GM23338 (cell line): ENCODE data around the gene MTA3. TPM values are rescaled to one million over a fixed set of nuclear protein-coding genes. Genes with fewer than 3 reads are reported as not detected.
A peak's percentile ranks its signal among the peaks of the same experiment; 100 is the strongest.

Source experiments
- ATAC-seq: fragments of 200-7000 bp; cut with Tn5 transposase; 3 replicates; pipeline ENCODE4 v1.9.1; 2020
- DNase-seq: peaks from one replicate; pipeline ENCODE4 v3.0.0-alpha.2; 2015; ENCODE audit warnings: low spot score
- H2AFZ ChIP-seq: fragments of 200-600 bp; sonication (generic); 2 replicates; pipeline ENCODE4 v1.8.0; 2016; ENCODE audit warnings: antibody characterized with exemption, mild to moderate bottlenecking, moderate library complexity
- H3F3A ChIP-seq: fragments of 200-600 bp; sonication (generic); replicated peaks from 2 replicates; pipeline ENCODE4 v1.8.0; 2017; ENCODE audit warnings: antibody characterized with exemption, mixed run types, low read depth
- H3K27ac ChIP-seq: fragments of 200-600 bp; sonication (generic); 2 replicates; pipeline ENCODE4 v1.6.1; 2016; ENCODE audit warnings: low read depth
- H3K27me3 ChIP-seq: fragments of 200-600 bp; sonication (generic); 2 replicates; pipeline ENCODE4 v1.8.0; 2016; ENCODE audit warnings: mild to moderate bottlenecking, mixed run types, moderate library complexity; ENCODE audit not compliant: insufficient read depth
- H3K36me3 ChIP-seq: fragments of 200-600 bp; sonication (generic); 2 replicates; pipeline ENCODE4 v1.8.0; 2016; ENCODE audit warnings: mild to moderate bottlenecking; ENCODE audit not compliant: insufficient read depth
- H3K4me1 ChIP-seq: fragments of 200-600 bp; sonication (generic); 2 replicates; pipeline ENCODE4 v1.8.0; 2016; ENCODE audit warnings: mild to moderate bottlenecking, moderate library complexity; ENCODE audit not compliant: insufficient read depth
- H3K4me2 ChIP-seq: fragments of 200-600 bp; sonication (generic); 2 replicates; pipeline ENCODE4 v1.7.1; 2017; ENCODE audit warnings: mixed run types
- H3K4me3 ChIP-seq: fragments of 200-600 bp; sonication (generic); 2 replicates; pipeline ENCODE4 v1.6.1; 2016; ENCODE audit warnings: mixed run types
- H3K79me2 ChIP-seq: fragments of 200-600 bp; sonication (generic); replicated peaks from 2 replicates; pipeline ENCODE4 v1.8.0; 2017; ENCODE audit warnings: mild to moderate bottlenecking; ENCODE audit not compliant: insufficient read depth
- H3K9me2 ChIP-seq: fragments of 200-600 bp; sonication (generic); 2 replicates; pipeline ENCODE4 v1.8.0; 2017; ENCODE audit not compliant: insufficient read depth
- H4K20me1 ChIP-seq: fragments of 200-600 bp; sonication (generic); replicated peaks from 2 replicates; pipeline ENCODE4 v1.8.0; 2017; ENCODE audit warnings: mild to moderate bottlenecking; ENCODE audit not compliant: insufficient read depth
- H3K27ac Mint-ChIP-seq: 2 replicates; pipeline ENCODE4 v1.8.0; 2020; ENCODE audit warnings: inconsistent platforms, mild to moderate bottlenecking, moderate library complexity, mixed read lengths
- H3K27me3 Mint-ChIP-seq: 3 replicates; pipeline ENCODE4 v1.8.0; 2022; ENCODE audit warnings: low read depth, mild to moderate bottlenecking, moderate library complexity, mixed read lengths, inconsistent platforms; ENCODE audit not compliant: insufficient read depth, poor library complexity
- H3K36me3 Mint-ChIP-seq: 3 replicates; pipeline ENCODE4 v1.8.0; 2021; ENCODE audit warnings: low read depth, mild to moderate bottlenecking, inconsistent platforms, moderate library complexity, mixed read lengths
- H3K4me1 Mint-ChIP-seq: 3 replicates; pipeline ENCODE4 v1.8.0; 2020; ENCODE audit warnings: mild to moderate bottlenecking, inconsistent platforms, mixed read lengths
- H3K4me3 Mint-ChIP-seq: 3 replicates; pipeline ENCODE4 v1.8.0; 2021; ENCODE audit warnings: moderate library complexity, mild to moderate bottlenecking, inconsistent platforms, mixed read lengths
- H3K9me3 Mint-ChIP-seq: 3 replicates; pipeline ENCODE4 v1.8.0; 2020; ENCODE audit warnings: moderate library complexity, mild to moderate bottlenecking, inconsistent platforms, mixed read lengths
- CREB1 ChIP-seq: fragments of 250-450 bp; sonication (Bioruptor Pico); IDR thresholded peaks from 2 replicates; pipeline ENCODE4 v1.5.0; 2020; ENCODE audit warnings: low read depth, mild to moderate bottlenecking, moderate library complexity
- CTCF ChIP-seq, 2 experiments: fragments of 200-600 bp in 1 of 2; sonication (generic) in 1 of 2; conservative IDR thresholded peaks; 2 replicates each; pipeline versions ENCODE4 v1.5.1 to v1.6.1; 2016 to 2017; ENCODE audit warnings: antibody characterized with exemption in 2 of 2, low read depth in 2 of 2, mild to moderate bottlenecking in 2 of 2, moderate library complexity in 1 of 2
- ETS1 ChIP-seq: IDR thresholded peaks from 2 replicates; pipeline ENCODE4 v1.6.1; 2016; ENCODE audit warnings: antibody characterized with exemption
- EZH2 ChIP-seq: fragments of 200-600 bp; sonication (generic); IDR thresholded peaks from one replicate; pipeline ENCODE4 v1.8.0; 2017; ENCODE audit warnings: antibody characterized with exemption, mild to moderate bottlenecking, low read depth; ENCODE audit not compliant: unreplicated experiment
- JUNB ChIP-seq: IDR thresholded peaks from one replicate; pipeline ENCODE4 v1.6.1; 2016; ENCODE audit warnings: antibody characterized with exemption; ENCODE audit not compliant: unreplicated experiment
- NANOG ChIP-seq: IDR thresholded peaks from 2 replicates; pipeline ENCODE4 v1.6.1; 2016; ENCODE audit warnings: antibody characterized with exemption, borderline replicate concordance
- POLR2AphosphoS5 ChIP-seq: IDR thresholded peaks from 2 replicates; pipeline ENCODE4 v1.6.1; 2016; ENCODE audit warnings: antibody characterized with exemption, low read depth
- REST ChIP-seq: IDR thresholded peaks from one replicate; pipeline ENCODE4 v1.6.1; 2018; ENCODE audit warnings: antibody characterized with exemption; ENCODE audit not compliant: unreplicated experiment
- STAT1 ChIP-seq: IDR thresholded peaks from one replicate; pipeline ENCODE4 v1.6.1; 2016; ENCODE audit warnings: antibody characterized with exemption; ENCODE audit not compliant: unreplicated experiment
- ZNF331 ChIP-seq: fragments of 250-450 bp; sonication (Bioruptor Pico); IDR thresholded peaks from 2 replicates; pipeline ENCODE4 v1.5.0; 2020; ENCODE audit warnings: low read depth, mild to moderate bottlenecking, moderate library complexity
- ZNF462 ChIP-seq: fragments of 250-450 bp; sonication (Bioruptor Pico); IDR thresholded peaks from 2 replicates; pipeline ENCODE4 v1.5.0; 2020; ENCODE audit warnings: mild to moderate bottlenecking, moderate library complexity
- polyA plus RNA-seq: library from polyadenylated mRNA; unstranded; fragments of >200 nt; fragmentation: Nextera tagmentation; extraction: Ambion mirVana; gene quantifications from 2 replicates; pipeline ENCODE4 v1.2.1, GENCODE V29; 2016
- total RNA-seq: library from RNA; depleted of rRNA; stranded (reverse); fragments of >200 nt; shearing (Covaris generic); gene quantifications from 2 replicates; pipeline ENCODE4 v1.2.3, GENCODE V29; 2014

Gene MTA3
- total and polyA plus RNA-seq, 2 experiments from 2014 or later, result 162 to 208 TPM

- Histone ChIP-seq H3K4me3 (no peak overlapping the region), H3K36me3 (peaks cover 9% of the 10 kb centered on the region; the same call in 1 of the 2 replicates), H3F3A (peaks cover 6% of the 10 kb centered on the region), H3K9me2 (no peaks in the 10 kb centered on the region), H3K27me3 (no peaks in the 10 kb centered on the region), H4K20me1 (peaks cover 8% of the 10 kb centered on the region; the same call in 1 of the 2 replicates), H3K27ac (0 out of 2 replicates have a peak overlapping the region, but pooled peaks have one; percentile 4), H3K4me2 (no peak overlapping the region), H3K4me1 (no peaks in the 10 kb centered on the region), H3K79me2 (peaks cover 47% of the 10 kb centered on the region), H2AFZ (no peak overlapping the region)
- DNase-seq, result no peak
- H3K9me3 Mint-ChIP-seq, result no peaks in the 10 kb centered on the region
- TF ChIP-seq ZNF331 (CRISPR knock-in tag), result no peak
- TF ChIP-seq POLR2AphosphoS5, result no peak
- no peak for TF ChIP-seq REST
- TF ChIP-seq EZH2, result no peak
- no peak for TF ChIP-seq CTCF (conservative IDR thresholded peaks at IDR 0.05; ENCODE audit: low read depth in 2 of 2)
- no peak for TF ChIP-seq NANOG
- no peak for TF ChIP-seq JUNB
- no peak for TF ChIP-seq STAT1
- no peak for TF ChIP-seq ZNF462
- no peak for TF ChIP-seq ETS1
- TF ChIP-seq CREB1 (CRISPR knock-in tag), result no peak
- peaks cover 2% of the 10 kb centered on the region; the same call in 2 of the 3 replicates for H3K4me1 Mint-ChIP-seq
- no peak overlapping the region for H3K4me3 Mint-ChIP-seq
- H3K36me3 Mint-ChIP-seq, result peaks cover 18% of the 10 kb centered on the region
- H3K27ac Mint-ChIP-seq, result 0 out of 2 replicates have a peak overlapping the region, but pooled peaks have one; percentile 3
- peaks cover 7% of the 10 kb centered on the region for H3K27me3 Mint-ChIP-seq
- ATAC-seq, result no peak
Observed at GRCh38 chr2:42698940-42699339, 130.5 kb downstream of the MTA3 start.
